IPS-NIHi7 (cell line): ENCODE data around the gene CBY2.
A peak's percentile ranks its signal among the peaks of the same experiment; 100 is the strongest.

Experiments
- DNase-seq: peaks from one replicate; pipeline ENCODE4 v3.0.0; 2012; ENCODE audit warnings: mixed read lengths; ENCODE audit errors: extremely low spot score

Gene CBY2

DNA sequence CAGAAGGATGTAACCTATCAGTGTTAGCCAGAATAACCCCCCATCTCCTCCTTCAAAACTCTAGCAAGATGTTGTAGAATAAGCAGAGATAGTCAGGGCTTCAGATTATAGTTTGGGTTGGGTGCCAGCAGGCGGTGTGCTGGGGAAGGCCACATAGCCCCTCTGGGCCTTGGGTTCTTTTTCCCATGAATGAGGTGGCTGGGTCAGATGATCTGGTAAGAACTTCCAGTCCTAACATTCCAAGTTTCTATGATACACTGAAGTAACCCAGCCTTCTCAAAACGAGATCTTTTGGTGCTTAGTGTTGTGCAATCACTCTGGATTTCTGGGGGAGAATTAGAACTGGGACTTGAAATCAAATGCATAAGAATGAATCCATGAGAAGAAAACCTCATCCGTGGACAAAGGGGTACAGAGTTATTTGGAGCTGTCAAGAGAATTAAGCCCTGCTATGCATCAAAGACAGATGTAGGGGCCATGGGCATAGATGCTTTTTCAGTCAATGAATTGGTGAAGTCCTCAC is 810 bp downstream of the CBY2 start:
- DNase-seq = no peak

DNA sequence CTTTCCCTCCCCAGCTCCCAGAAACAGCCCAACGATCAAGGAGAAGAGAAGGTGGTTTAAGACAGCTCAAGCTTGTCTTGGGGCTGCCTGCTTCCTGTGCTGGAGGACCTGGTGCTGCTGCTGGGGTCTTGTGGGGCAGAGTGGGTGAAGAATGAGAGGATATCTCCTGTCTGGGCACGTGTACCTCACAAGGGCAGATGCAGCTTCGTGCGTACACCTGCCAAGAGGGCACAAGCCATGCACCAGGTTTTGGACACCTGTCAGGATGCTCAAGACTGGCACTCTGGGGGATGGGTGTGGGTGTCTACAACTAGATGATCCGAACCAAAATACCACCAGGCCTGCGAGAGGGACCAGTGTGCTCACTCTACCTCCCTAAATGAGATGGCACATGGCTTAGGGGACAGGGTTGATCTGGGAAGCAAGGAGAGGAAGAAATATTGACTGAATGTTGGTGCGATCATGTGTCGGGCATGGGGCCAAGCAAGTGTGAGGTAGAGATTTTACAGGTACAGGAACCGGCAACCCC is 2.2 kb downstream of the CBY2 start:
- no peak for DNase-seq

DNA sequence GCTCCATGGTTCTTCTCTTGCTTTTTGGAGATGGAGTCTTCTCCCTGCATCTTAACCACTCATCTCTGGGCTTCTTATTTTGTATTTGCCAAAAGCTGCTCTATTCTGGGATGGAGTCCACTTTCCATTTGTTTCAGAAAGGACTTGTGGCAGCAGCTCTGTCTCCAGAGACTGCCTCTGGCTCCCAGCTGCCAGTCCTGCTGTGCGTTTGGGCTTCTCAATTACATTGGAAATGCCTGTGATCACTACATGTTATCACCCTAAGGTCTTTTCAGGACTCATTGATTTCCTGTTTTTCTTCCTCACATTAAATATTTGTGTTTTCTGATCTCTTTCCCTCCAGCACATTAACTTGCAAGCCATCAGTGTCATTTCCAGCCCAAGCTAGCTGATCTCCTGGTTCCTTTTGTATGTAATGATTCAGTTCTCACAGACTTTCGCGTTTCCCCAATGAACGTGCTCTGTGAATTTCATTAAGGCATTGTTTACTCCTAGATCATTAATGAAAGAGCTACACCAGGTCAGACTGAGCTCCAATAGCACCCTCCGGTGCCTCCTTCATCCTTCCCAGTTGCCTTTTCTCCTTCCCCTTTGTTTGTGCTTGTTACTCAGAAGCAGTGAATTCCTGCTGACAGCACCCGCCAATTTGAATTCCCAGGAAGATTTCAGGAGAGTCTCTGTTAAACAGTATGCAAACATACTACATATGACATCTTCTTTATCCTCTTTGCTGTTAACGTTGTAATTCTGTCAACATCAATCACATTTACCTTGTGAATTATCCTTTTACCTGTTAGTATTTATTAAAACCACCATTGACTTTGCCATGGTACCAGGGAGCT is 3.0 kb downstream of the CBY2 start:
- DNase-seq = no peak

GRCh38 chr13:45705918-45706317 is 3.8 kb downstream of the CBY2 start:
- no peak for DNase-seq

- no peak for DNase-seq
Observed at GRCh38 chr13:45707516-45708100, 5.5 kb downstream of the CBY2 start.

DNA sequence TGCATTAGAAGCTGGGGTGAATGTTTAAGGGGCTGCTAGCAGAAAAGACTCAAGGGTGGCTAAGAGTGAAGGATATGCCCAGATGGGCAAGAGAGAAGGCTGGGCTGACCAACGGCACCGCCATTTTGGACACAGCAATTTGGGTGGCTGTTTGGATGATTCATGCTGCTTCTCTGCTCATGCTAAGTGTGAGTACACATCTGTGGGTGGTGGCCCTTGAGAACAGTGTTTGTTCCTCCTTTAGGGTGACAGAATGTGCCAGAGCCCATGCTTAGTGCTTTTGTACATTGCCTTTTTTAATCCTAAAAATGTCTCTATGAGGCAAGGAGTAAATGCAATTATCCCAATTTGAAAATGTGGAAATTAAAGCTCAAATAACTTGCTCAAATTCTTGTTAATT is 9.8 kb downstream of the CBY2 start:
- no peak for DNase-seq

DNA sequence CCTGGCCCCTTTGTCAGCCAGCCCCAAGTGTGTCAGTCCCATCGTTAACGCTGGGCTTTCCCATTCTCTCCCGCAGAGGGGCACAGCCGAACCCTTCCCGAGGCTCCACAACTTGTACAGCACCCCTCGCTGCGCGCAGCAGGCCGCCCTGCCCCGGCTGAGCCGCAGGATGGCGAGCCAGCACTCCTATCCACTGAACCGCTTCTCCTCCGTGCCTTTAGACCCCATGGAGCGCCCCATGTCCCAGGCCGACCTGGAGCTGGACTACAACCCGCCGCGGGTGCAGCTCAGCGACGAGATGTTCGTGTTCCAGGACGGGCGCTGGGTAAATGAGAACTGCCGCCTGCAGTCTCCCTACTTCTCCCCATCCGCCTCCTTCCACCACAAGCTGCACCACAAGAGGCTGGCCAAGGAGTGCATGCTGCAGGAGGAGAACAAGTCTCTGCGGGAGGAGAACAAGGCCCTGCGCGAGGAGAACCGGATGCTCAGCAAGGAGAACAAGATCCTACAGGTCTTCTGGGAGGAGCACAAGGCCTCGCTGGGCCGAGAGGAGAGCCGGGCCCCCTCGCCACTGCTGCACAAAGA is 11.1 kb downstream of the CBY2 start:
- no peak for DNase-seq

- no peak for DNase-seq
Observed at GRCh38 chr13:45713721-45714120, 11.6 kb downstream of the CBY2 start.

DNA sequence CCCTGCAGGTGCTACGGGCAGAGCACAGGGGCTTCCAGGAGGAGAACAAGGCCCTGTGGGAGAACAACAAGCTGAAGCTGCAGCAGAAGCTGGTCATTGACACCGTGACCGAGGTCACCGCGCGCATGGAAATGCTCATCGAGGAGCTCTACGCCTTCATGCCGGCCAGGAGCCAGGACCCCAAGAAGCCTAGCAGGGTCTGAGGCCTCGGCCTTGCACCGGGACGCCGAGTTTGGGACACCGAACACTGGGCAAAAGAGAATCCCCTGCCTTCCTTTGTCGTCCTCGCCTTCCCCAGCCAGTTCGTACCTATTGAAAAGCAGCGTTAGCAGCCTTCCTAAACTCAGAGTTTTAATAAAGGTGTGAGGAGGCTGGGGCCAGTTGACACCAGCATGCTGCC is 12.1 kb downstream of the CBY2 start:
- DNase-seq = no peak

GRCh38 chr13:45715351-45715750 is 13.2 kb downstream of the CBY2 start:
- no peak for DNase-seq

DNA sequence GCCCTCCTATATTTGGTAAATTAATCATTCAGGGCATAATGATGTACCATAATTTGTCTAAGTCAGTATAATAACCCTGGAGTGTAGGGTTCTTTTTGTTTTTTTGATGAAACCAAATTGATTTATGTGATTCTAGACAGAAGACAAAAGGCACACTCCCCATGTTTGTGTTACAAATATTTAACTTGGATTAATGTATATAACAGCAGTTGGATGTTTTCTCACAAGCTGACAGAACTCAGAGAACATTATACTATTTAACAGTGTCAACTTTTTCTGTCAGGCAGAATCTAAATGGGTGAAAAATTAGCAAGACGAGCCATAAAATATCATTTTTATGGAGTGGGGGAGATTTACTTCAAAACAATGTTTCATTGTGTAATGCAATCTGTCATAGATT is 15.2 kb downstream of the CBY2 start:
- DNase-seq = no peak

DNA sequence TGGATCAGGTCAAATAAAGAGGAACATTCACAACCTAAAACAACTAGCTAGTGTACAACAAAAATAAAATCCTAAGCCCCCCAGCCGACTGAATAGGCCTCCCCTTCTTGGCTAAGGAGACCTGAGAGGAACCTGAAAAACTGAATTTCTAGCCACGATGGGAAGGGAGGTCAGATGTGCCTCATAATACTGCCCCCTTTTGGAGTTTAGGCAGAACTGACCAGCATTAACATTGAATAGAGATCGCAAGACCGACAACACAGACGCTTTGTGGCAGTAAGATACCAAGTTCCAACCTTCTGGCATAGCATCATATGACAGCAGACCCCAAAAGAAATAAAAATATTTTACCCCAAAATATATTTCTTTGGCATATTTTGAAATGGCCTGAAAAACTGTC is 15.9 kb downstream of the CBY2 start:
- DNase-seq = peak; percentile 67

DNA sequence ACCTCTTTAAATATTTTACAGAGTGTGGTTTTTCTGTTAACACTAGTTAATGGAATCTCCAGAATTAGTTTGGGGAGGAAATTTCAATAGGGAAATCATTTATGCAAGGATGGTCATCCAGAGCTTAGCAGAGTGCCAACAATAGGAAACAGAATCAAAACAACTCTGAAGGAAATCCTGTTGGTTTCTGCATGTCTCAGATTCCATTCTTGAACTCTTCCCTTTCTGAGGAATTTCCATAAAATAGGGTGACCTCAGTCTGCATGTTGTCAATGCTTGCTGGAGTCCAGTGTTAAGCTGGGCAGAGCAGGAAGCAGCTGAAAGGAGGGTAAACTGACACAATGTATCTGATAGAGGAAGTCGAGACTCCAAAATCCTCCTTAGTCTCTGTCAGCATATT is 16.9 kb downstream of the CBY2 start:
- no peak for DNase-seq

GRCh38 chr13:45721203-45721731 is 19.1 kb downstream of the CBY2 start:
- no peak for DNase-seq

DNA sequence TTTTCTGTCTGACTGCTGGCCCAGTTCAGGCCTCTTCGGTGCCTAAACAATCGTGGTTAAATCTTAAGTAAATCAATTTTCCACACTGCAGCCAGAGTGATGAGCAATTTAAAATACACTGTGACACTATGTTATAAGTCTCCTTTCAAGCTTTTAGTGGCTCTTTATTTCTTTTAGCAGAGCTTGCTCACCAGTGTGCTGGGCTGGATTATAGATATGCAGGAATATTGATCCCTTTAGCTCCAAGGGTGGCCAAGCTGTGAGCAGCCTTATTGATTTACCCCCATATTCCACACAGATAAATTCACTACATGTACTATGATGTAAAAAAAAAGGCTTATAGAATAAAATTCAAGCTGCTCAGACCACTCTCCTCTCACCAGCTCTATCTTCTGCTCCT is 21.7 kb downstream of the CBY2 start:
- no peak for DNase-seq

DNA sequence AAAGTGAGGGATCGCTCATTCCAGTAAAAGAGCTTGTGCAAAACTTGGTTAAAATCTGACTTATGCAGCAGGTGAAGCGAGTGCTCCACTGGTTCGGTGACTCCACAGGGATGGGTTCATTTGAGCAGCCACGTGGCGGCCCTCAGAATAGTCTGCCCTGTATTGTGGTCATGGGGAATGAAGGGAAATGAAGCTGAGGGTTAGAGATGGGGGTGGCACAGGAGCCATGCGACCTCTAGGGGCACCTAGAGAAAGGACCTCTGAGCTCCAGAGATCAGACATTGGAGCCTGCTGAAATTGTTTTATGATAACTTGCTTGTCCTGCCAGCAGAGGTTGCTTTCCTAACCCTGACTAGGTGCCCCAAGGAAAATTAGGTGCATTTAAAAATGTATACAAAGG is 26.6 kb downstream of the CBY2 start:
- peak; percentile 84 for DNase-seq

GRCh38 chr13:45731455-45731854 is 29.3 kb downstream of the CBY2 start:
- no peak for DNase-seq

GRCh38 chr13:45732916-45733315 is 30.8 kb downstream of the CBY2 start:
- no peak for DNase-seq

GRCh38 chr13:45733361-45733760 is 31.2 kb downstream of the CBY2 start:
- DNase-seq = no peak

- peak; percentile 38 for DNase-seq
Observed at GRCh38 chr13:45737571-45738017, 35.5 kb downstream of the CBY2 start.

- DNase-seq = no peak
Observed at GRCh38 chr13:45742985-45743384, 40.9 kb downstream of the CBY2 start.

GRCh38 chr13:45744979-45745378 is 42.9 kb downstream of the CBY2 start:
- no peak for DNase-seq
